Endothelial cell of umbilical vein (primary cell): ENCODE results near the gene TTC21A. TPM values are rescaled to one million over a fixed set of nuclear protein-coding genes. Genes with fewer than 3 reads are reported as not detected.
A peak's percentile ranks its signal among the peaks of the same experiment; 100 is the strongest.

Experiments used
- BruUV-seq: library from RNA; stranded (reverse); fragments of 400-500 nt; replicated peaks from 2 replicates; lab custom pipeline; 2021; lab: Mats Ljungman, UMichigan
- CTCF ChIA-PET: fragments of 300-600, 350-600 bp; sonication (Branson Sonifier 250); formaldehyde crosslinking; loops from one replicate; lab custom pipeline; 2021; ENCODE audit warnings: antibody characterized with exemption, inconsistent platforms; lab: Charles Lee
- POLR2A ChIA-PET: fragments of 300-600, 350-600 bp; sonication (Branson Sonifier 250); formaldehyde crosslinking; loops from one replicate; lab custom pipeline; 2021; ENCODE audit warnings: antibody characterized with exemption, inconsistent platforms; lab: Charles Lee
- DNase-seq: peaks from one replicate; pipeline ENCODE4 v3.0.0-alpha.2; 2011; ENCODE audit warnings: low read depth, low spot score
- FAIRE-seq: peaks from 2 replicates; lab custom pipeline; 2011; peaks lifted over from hg19 to GRCh38; lab: Jason Lieb, UNC
- H2AFZ ChIP-seq: 2 replicates; pipeline ENCODE4 v1.6.0; 2012; ENCODE audit warnings: low read depth, low read length, control low read depth, inconsistent platforms
- H3K27ac ChIP-seq: 2 replicates; pipeline ENCODE4 v1.5.1; 2011; ENCODE audit warnings: low read depth, mild to moderate bottlenecking, control low read depth, low read length, moderate library complexity; ENCODE audit not compliant: insufficient read depth
- H3K27me3 ChIP-seq, 2 experiments: 2 replicates each; pipeline versions ENCODE4 v1.6.0 to v1.6.1; 2011; ENCODE audit warnings: low read length in 2 of 2, mixed read lengths in 1 of 2; ENCODE audit not compliant: control insufficient read depth in 2 of 2, insufficient read depth in 2 of 2
- H3K36me3 ChIP-seq, 2 experiments: 2 replicates in 1 of 2; 3 replicates in 1 of 2; pipeline ENCODE4 v1.5.1; 2011; ENCODE audit warnings: low read length in 2 of 2, mild to moderate bottlenecking in 1 of 2, moderate library complexity in 1 of 2; ENCODE audit not compliant: control insufficient read depth in 2 of 2, insufficient read depth in 2 of 2; ENCODE audit errors: extremely low read depth in 1 of 2
- H3K4me1 ChIP-seq: 3 replicates; pipeline ENCODE4 v1.5.1; 2011; ENCODE audit warnings: mild to moderate bottlenecking, low read length; ENCODE audit not compliant: control insufficient read depth, insufficient read depth; ENCODE audit errors: extremely low read depth
- H3K4me2 ChIP-seq: 2 replicates; pipeline ENCODE4 v1.6.1; 2011; ENCODE audit warnings: low read length, control low read depth, mixed read lengths; ENCODE audit not compliant: insufficient read depth
- H3K4me3 ChIP-seq, 3 experiments: fragments of 200-600 bp in 1 of 3; sonication (generic), shearing (Covaris generic) in 1 of 3; replicated peaks in 1 of 3; 2 replicates each; pipeline ENCODE4 v1.5.1; 2011 to 2016; ENCODE audit warnings: control low read depth in 3 of 3, low read length in 3 of 3, mild to moderate bottlenecking in 2 of 3, inconsistent platforms in 1 of 3, low read depth in 1 of 3, moderate library complexity in 1 of 3; ENCODE audit not compliant: insufficient read depth in 1 of 3
- H3K79me2 ChIP-seq: 2 replicates; pipeline ENCODE4 v1.6.0; 2012; ENCODE audit warnings: low read length, inconsistent platforms; ENCODE audit not compliant: control insufficient read depth, insufficient read depth
- H3K9ac ChIP-seq: replicated peaks from 2 replicates; pipeline ENCODE3; 2011; ENCODE audit warnings: low read length, control low read depth; ENCODE audit not compliant: insufficient read depth; ENCODE audit errors: extremely low read depth
- H3K9me1 ChIP-seq: replicated peaks from 3 replicates; pipeline ENCODE4 v1.6.0; 2011; ENCODE audit warnings: mild to moderate bottlenecking, low read length; ENCODE audit not compliant: control insufficient read depth, insufficient read depth; ENCODE audit errors: extremely low read depth
- H3K9me3 ChIP-seq: replicated peaks from 2 replicates; pipeline ENCODE4 v1.5.1; 2012; ENCODE audit warnings: low read length, inconsistent platforms; ENCODE audit not compliant: control insufficient read depth, insufficient read depth
- H4K20me1 ChIP-seq: replicated peaks from 2 replicates; pipeline ENCODE3; 2011; ENCODE audit warnings: mild to moderate bottlenecking, low read length; ENCODE audit not compliant: control insufficient read depth, insufficient read depth; ENCODE audit errors: extremely low read depth
- EZH2 ChIP-seq: IDR thresholded peaks from 2 replicates; pipeline ENCODE4 v1.6.1; 2012; ENCODE audit warnings: borderline replicate concordance, low read depth, mild to moderate bottlenecking, moderate library complexity, low read length, inconsistent platforms; ENCODE audit not compliant: severe bottlenecking
- FOS ChIP-seq: IDR thresholded peaks from 2 replicates; pipeline ENCODE4 v1.6.1; 2011; ENCODE audit warnings: mild to moderate bottlenecking, low read length, moderate library complexity, borderline replicate concordance; ENCODE audit not compliant: insufficient read depth
- GATA2 ChIP-seq: IDR thresholded peaks from 2 replicates; pipeline ENCODE4 v1.7.0; 2011; ENCODE audit warnings: low read depth, mild to moderate bottlenecking, moderate library complexity, mixed read lengths, low read length; ENCODE audit not compliant: insufficient read length, insufficient read depth
- JUN ChIP-seq: IDR thresholded peaks from 2 replicates; pipeline ENCODE4 v1.6.1; 2011; ENCODE audit warnings: borderline replicate concordance, low read depth; ENCODE audit not compliant: insufficient read length, insufficient read depth
- MYC ChIP-seq: IDR thresholded peaks from one replicate; pipeline ENCODE4 v1.6.1; 2011; ENCODE audit warnings: mild to moderate bottlenecking, low read depth, low read length
- POLR2A ChIP-seq: IDR thresholded peaks from 2 replicates; pipeline ENCODE4 v1.6.1; 2012; ENCODE audit warnings: low read depth, mild to moderate bottlenecking, control low read depth, low read length
- POLR2AphosphoS5 ChIP-seq: IDR thresholded peaks from 2 replicates; pipeline ENCODE4 v1.6.1; 2012; ENCODE audit warnings: low read depth, mild to moderate bottlenecking, control low read depth, low read length, moderate library complexity; ENCODE audit not compliant: insufficient read depth
- dilution Hi-C: fragments of 300-500 bp; cut with MboI; formaldehyde crosslinking; loops from one replicate; pipeline ENCODE4 v1.15.0; 2019; ENCODE audit warnings: low sequenced_read_pairs; ENCODE audit not compliant: extremely low pct_ligation_motif_present
- intact Hi-C: fragments of 100-400 bp; cut with micrococcal nuclease; formaldehyde crosslinking; loops from one replicate; pipeline ENCODE4 v1.10.0; 2022
- polyA plus RNA-seq, 4 experiments: library from polyadenylated mRNA; depleted of rRNA in 3 of 4; stranded (reverse) in 3 of 4; unstranded in 1 of 4; fragments of >200 nt; gene quantifications; 2 replicates each; pipeline versions ENCODE4 v1.2.1 to v1.2.3, GENCODE V29; 2011 to 2012; ENCODE audit warnings: missing spikeins in 1 of 4
- total RNA-seq: library from RNA; stranded (reverse); gene quantifications from 2 replicates; pipeline ENCODE4 v1.2.3, GENCODE V29; 2021
- TF ChIP-seq, protein P1 (sequence below): IDR thresholded peaks from 2 replicates; pipeline ENCODE4 v1.6.1; 2011; ENCODE audit not compliant: insufficient read depth, insufficient read length
- TF ChIP-seq, protein P2 (sequence below), 2 donors: IDR thresholded peaks; 1 replicate in 1 of 2; 2 replicates in 1 of 2; pipeline ENCODE4 v1.5.1; 2011; ENCODE audit warnings: low read length in 2 of 2, mild to moderate bottlenecking in 2 of 2, moderate library complexity in 2 of 2, control low read depth in 1 of 2, inconsistent platforms in 1 of 2, low read depth in 1 of 2; ENCODE audit not compliant: insufficient read depth in 1 of 2; ENCODE audit errors: extremely low read depth in 1 of 2

Gene TTC21A
- total and polyA plus RNA-seq, 2 donors (not counting 3 experiments of a cell fraction or from before 2014, with no cell fraction given): 4.7 to 7.8 TPM

DNA sequence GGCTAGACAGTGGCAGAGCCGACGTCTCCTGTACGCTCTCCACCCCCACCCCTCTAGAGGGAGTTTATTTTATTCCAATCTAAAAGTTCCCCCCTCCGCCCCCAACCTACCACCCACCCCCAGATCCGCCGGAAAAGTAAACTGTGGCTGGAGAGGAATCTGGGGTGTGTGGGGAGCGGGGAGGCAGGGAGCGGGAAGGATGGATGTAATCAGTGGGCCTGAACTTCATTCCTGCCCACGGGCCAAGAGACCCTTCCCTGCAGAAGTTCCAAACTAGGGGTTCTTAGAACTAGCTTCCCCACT, 46.4 kb downstream of the TTC21A start:
- intact Hi-C loops (no loop called here), dilution Hi-C loops (no loop called here)
- BruUV-seq: no TSS peak
- Histone ChIP-seq H3K4me1 (peaks cover 33% of the 10 kb centered on the region), H3K9me1 (no peaks in the 10 kb centered on the region), H2AFZ (peak overlapping the region; percentile 43), H3K4me2 (no peak overlapping the region), H3K9me3 (no peaks in the 10 kb centered on the region), H3K4me3 (peak overlapping the region in 1 of 3 experiments; percentile 37), H3K9ac (peak overlapping the region; percentile 48), H4K20me1 (no peaks in the 10 kb centered on the region), H3K27me3 (no peaks in the 10 kb centered on the region), H3K36me3 (no peaks in the 10 kb centered on the region), H3K79me2 (peaks cover 37% of the 10 kb centered on the region), H3K27ac (peak overlapping the region; percentile 29)
- FAIRE-seq (no peak), DNase-seq (no peak)
- TF ChIP-seq, protein P1, sequence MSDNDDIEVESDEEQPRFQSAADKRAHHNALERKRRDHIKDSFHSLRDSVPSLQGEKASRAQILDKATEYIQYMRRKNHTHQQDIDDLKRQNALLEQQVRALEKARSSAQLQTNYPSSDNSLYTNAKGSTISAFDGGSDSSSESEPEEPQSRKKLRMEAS: no peak
- TF ChIP-seq GATA2 (no peak), EZH2 (no peak), POLR2A (no peak), MYC (no peak), FOS (no peak), POLR2AphosphoS5 (no peak), JUN (no peak)
- TF ChIP-seq, protein P2, sequence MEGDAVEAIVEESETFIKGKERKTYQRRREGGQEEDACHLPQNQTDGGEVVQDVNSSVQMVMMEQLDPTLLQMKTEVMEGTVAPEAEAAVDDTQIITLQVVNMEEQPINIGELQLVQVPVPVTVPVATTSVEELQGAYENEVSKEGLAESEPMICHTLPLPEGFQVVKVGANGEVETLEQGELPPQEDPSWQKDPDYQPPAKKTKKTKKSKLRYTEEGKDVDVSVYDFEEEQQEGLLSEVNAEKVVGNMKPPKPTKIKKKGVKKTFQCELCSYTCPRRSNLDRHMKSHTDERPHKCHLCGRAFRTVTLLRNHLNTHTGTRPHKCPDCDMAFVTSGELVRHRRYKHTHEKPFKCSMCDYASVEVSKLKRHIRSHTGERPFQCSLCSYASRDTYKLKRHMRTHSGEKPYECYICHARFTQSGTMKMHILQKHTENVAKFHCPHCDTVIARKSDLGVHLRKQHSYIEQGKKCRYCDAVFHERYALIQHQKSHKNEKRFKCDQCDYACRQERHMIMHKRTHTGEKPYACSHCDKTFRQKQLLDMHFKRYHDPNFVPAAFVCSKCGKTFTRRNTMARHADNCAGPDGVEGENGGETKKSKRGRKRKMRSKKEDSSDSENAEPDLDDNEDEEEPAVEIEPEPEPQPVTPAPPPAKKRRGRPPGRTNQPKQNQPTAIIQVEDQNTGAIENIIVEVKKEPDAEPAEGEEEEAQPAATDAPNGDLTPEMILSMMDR (IDR thresholded peaks at IDR 0.05; ENCODE audit: extremely low read depth in 1 of 2, insufficient read depth in 1 of 2, low read depth in 1 of 2, low read length in 2 of 2): no peak
- ChIA-PET POLR2A (no interaction called here), CTCF (no interaction called here)
